Measurements from ENCODE around the gene COQ9.
A peak's percentile ranks its signal among the peaks of the same experiment; 100 is the strongest.
"Not testable (repeated sequence)": the region's sequence is repeated elsewhere in the genome, so short reads cannot be mapped to it uniquely, and the experiment has no call there.

Gene COQ9

DNA sequence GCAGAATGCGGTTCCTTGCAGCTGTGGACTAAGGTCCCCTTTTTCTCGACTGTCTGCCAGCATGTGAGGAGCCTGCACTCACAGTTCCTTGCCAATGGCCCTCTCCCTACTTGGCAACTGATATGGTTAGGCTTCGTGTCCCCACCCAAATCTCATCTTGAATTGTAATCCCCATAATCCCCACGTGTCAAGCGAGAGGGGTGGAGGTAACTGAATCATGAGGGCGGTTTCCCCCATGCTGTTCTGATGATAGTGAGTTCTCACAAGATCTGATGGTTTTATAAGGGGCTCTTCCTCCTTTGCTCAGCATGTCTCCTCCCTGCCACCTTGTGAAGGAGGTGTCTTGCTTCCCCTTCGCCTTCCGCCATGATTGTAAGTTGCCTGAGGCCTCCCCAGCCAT is 20.0 kb upstream of the COQ9 start:
- DNase-seq: no peak

DNA sequence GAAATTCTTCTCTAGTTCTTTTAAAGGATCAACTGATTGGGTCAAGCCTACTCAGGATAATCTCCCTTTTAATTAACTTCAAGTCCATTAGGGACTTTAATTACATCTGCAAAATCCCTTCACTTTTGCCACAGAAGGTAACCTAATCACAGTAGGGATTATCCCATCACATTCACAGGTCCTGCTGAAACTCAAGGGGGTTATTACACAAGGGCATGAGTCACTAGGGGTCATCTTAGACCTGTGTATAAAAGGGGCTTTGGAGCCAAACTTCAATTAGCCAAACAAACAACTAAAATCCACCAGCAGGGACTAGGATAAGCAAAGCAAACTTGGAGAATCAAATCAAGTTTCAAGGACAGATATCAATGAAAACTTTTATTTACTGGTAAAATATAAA is 19.5 kb upstream of the COQ9 start:
- DNase-seq: no peak

DNA sequence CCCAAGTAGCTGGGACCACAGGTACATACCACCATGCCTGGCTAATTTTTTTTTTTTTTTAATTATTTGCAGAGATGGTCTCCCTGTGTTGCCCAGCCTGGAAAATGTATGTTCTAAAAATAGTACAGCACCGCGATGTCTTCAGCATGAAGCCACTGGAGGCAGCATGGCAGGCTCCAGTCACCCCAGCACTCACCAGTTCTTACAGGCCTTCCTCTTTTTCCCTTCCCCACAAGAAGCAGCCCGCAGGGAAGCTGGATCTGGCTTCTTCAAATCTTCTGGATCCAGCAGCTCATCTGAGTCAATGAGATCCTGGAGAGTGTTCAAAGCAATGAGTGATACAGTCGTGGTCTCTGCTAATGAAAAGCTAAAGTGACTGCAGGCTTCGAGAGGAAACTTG is 16.3 kb upstream of the COQ9 start:
- DNase-seq: no peak

DNA sequence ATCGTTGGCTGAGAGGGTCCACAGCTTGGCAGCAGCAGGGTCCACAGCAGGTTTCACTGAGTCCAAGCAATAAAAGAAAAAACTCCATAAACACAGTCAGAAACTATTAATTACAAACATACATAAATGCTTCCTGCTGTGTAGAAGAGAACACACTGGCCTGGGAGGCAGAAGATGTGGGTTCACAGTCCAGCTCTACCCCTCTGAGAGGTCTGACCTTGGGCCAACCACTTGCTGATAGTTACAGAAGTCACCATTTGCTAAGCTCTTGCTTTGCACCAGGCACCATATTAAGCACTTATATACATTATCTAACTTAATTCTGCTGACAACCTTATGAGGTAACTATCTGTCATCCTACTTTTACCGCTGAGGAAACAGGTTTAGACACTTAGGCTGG is 14.8 kb upstream of the COQ9 start:
- no peak for DNase-seq

DNA sequence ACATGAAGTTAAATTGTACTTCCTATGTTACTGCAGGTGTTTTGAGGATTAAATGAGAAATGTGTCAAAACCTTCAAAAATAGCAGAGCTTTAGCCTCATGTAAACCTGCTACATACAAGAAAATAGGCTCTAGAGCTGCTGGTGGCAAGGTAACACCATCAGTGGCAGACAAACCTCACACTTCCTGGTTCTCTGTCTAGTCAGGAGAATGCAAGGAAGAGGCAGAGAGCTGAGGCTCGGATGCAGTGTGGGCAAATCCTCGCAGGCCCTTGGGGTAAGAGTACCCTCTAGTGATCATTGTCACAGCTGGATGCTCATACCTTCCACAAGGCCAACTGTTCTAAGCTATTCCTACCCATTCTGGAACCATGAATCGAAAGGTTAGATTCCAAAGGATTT is 14.3 kb upstream of the COQ9 start:
- no peak for DNase-seq

DNA sequence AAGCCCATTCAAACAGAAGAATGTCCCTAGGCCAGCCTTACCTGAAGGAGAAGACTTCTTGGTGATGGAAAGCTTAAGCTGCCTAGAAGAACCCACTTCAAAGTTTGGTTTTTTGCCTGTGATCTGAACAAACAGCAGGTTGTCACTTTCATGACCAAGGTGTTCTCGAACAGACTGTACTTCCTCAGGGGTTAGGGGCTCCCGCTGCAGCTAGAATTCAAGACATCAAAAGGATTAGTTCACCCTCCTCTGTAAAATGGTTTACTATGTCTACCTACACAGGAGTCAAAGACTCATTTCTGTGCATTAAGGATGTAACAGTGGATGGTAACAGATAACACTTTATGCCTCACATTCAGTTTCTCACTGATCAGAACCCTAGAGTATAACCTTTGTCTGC is 13.3 kb upstream of the COQ9 start:
- DNase-seq: no peak

DNA sequence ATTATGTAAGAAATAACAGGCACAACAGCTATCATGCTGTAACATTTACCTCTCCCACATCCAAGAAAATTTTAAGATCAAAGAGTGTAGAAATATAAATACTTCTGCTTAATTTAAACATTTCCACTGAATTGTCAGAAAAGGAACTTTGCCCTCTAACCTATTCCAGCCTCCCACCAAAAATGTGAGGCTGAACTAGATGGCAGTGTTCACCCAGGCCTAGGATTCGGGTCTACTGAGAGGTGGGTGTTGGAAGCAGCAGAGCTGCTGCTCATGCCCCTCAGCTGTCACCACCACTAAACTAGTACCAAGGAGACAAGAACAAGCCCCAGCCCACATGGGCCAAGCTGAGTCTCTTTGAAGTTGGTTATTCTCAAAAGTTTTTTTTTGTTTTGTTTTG is 11.4 kb upstream of the COQ9 start:
- DNase-seq: no peak

DNA sequence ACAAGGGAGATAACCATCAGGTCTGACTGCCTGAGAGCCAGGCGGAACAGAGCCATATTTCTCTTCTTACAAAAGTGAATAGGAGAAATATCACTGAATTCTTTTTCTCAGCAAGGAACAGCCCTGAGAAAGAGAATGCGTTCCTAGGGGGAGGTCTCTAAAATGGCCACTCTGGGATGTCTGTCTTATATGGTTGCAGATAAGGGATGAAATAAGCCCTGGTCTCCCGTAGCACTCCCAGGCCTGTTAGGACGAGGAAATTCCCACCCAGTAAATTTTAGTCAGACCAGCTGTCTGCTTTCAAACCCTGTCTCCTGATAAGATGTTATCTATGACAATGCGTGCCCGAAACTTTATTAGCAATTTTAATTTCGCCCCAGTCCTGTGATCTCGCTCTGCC is 7.3 kb upstream of the COQ9 start:
- DNase-seq: not testable (repeated sequence)

DNA sequence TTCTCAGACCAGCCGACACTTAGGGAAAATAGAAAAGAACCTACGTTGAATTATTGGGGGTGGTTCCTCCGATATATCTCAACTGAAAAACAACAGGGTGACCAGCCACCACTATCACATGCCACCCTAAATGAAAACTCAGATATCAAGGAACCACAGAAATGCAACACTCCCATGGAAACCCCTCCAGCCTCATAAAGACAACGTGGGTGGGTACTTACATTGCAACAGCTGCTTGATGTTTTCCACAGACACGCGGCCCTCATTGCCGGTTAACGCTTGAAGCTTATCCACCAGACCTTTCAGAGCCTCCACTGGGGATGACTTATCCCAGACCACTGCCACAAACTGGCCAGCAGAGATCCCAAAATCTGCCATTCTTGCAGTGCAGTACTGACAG is 6.7 kb upstream of the COQ9 start:
- not testable (repeated sequence) for DNase-seq

DNA sequence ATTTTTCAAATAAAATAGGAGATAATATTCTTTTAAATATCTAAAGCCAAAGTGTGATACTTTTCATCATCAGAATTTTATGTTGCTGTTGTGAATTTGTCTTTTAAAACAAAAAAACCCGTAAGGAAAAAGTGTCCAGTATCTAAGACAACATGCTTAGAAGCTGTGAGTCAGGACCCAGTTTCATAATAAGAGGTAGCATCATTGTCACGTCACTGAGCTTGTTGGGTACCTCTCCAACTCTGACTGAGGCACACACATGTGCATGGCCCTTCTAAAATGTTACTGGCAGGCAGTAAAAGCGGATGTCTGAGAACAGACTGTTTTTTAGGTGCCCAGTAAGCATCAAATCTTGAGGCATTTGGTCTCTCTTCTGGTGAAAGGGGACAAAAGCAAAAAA is 2.6 kb upstream of the COQ9 start:
- DNase-seq: no peak

DNA sequence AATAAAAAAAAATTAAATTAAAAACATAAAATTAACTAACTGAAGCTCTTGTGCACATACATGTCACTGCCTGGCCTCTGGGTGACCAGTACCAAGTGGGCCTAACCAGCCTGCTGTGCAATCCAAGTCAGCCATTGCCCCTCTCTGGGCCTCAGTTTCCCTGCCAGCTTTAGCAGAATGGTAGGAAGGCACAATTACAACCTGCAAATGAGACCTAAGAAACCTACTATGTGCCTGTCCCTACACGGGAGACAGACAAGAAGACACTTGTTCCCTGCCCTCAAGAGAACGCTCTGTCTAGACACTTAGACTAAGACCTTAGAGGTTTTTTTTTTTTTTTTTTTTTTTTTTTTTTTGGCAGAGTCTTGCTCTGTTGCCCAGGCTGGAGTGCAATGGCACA is 1.8 kb upstream of the COQ9 start:
- DNase-seq: no peak

DNA sequence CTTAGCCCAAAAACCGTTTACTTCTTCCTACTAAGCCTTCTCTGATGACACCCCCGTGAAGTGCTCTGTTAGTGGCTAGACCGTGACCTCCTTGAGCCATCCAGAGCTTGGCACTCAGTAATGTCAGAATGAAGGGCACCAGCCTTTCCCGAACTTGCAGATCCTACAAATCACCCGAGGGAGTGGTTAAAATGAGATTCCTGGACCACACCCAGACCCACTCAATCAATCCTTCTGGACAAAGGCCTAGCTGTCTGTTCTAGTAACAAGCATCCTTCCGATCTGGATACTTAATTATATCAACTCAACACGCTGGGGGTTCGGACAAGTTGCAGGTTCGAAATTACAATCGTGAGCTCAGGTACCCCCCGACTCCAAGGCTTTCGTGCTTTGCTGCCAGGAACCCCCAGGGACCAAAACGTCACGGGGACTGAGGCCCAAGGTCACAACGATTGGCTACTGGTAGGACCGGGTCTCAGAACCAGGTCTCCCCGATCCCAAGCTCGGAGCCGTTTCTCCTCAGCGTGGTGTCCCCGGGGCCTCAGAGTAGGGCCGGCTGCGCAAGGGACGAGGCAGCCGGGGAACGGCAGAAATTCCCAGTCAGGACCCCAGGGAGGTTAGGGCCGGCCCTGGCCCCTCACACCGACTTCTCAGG is 621 bp upstream of the COQ9 start:
- DNase-seq: no peak

DNA sequence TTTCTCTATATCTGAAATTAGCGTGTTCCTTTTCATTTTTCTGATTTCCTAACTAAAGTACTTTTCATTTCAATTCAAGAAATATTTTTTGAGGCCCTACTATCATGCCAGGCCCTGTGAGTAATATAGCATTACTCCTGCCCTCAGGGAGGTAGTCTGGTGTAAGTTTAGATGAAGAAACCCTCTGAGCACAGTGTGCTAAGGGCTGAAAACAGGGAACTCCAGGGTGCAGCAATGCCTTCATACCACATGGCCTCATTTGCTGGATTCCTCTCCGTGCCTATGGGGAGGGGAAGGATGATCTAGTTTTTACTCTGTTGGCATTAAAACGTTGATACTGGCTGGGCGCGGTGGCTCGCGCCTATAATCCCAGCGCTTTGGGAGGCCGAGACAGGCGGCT is 4.7 kb downstream of the COQ9 start:
- no peak for DNase-seq

DNA sequence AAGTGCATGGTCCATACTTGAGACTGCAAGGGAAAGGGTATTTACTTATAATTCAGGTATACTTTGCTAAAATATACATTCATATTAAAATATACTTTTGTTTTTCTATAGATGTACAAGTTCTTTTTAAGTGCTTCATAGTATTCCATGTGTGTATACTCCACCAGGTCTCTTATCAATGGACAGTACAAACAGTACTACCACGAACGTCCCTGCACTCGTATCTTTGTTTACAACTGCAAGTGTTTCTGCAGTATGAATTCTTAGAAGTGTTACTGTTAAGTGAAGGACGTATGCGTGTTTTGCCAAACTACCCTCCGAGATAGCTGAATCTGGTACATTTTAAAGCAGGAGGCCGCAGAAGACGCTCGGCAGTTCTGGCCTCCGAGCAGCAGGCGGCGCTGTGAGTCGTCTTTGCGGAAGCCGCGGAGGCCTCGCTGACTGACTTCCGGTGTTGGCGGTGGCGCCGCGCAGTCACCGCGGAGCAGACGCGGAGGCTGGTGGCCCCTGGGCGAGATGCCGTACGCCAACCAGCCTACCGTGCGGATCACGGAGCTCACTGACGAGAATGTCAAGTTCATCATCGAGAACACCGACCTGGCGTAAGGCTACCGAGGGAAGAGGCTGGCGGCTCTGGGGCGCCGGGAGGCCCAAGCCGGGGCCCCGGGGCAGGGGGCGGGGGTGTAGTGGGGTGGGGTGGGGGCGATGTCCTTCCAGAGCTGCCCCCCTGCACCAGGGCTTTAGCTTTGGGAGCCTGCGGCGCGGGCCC is 15.1 kb downstream of the COQ9 start, which contains the start of gene POLR2C:
POLR2C (plus strand) TSS at position 471 of the 769 bp plus-strand sequence; CDS start at position 517, 46 bp downstream.
- DNase-seq: peak; percentile 87

DNA sequence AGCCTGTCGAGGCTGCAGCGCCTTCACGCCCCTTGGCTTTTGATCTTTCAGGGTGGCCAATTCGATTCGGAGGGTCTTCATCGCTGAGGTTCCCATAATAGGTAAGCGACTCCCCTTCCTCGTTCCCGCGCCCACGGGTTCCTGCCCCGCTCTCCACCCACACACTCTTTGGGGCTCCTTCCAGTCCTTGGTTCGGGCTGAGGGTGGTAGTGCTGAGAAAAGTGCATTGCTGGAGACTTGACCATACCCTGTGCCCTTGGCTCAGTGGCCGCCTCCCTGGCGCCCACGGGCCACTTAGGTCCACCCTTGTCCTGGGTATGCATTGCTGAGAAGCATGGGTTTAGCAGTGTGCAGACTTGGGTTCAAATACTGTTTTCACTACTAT is 15.7 kb downstream of the COQ9 start:
- DNase-seq: no peak

DNA sequence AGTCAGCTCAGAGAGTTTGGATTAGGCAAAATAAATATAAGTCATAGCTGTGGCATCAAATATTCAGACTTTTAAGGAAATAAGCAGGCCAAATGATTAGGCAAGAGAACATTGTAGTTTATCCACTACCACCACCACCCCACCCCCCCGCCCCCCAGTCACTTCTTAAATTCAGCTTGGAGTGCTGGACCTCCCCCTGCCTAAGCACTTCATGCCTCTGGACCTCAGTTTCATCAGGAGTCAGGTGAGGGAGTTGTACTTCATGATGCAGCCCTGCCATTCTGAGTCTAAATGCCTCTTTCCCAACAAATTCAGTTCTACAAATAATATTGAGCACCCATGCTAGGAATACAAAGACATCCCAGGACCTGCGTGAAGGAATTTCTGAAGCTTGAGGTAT is 17.2 kb downstream of the COQ9 start:
- no peak for DNase-seq

DNA sequence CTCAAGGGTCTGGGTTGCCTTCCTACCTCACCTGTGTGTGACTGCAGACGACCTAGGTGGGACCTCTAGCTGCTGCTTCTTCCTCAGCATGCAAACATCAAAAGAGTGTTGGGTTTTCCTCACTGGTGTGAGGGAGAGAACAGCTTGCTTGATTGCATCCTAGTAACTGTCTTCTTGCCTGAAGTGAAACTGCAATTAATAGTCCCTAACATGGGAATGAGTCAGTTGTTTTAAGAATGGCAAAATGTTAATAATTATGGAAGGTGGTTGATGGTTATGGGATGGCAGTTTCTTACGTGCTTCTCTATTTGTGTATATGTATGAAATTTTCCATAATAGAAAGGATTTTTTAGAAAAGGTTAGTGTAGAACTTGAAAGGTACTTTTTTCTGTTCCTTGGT is 21.1 kb downstream of the COQ9 start:
- DNase-seq: no peak

DNA sequence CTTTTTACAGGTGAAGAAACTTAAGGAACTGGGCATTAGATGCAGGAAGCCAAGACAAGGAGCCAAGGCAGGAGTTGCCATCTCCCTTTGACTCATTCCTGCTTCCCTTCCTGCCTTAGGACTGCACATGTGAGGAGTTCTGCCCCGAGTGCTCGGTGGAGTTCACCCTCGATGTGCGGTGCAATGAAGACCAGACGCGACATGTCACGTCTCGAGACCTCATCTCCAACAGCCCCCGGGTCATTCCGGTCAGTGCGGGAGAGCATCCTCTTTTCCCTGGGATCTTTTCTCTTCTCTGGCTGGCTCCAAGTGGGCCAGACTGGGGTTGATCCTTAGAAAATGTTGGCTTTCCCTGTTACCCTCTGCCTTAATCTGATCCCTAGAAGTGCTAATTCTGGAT is 21.8 kb downstream of the COQ9 start:
- no peak for DNase-seq

DNA sequence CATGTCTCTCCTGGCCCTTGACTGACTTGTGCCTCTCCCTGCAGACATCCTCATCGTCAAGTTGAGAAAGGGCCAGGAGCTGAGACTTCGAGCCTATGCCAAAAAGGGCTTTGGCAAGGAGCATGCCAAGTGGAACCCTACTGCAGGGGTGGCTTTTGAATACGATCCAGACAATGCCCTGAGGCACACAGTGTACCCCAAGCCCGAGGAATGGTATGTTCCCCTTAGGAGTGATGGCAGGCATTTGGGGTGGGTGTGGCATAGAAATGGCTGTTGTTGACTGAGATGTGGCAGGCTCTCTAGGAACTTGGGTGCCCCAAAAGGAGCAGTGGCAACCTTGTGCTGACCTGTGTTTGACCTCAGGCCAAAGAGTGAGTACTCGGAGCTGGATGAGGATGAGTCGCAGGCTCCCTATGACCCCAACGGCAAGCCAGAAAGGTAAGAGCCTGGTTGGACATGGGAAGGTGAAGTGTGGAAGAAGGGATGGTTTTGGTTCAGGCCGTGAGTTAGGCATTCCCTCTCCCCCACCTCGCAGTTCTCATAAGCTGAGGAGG is 22.7 kb downstream of the COQ9 start:
- no peak for DNase-seq

DNA sequence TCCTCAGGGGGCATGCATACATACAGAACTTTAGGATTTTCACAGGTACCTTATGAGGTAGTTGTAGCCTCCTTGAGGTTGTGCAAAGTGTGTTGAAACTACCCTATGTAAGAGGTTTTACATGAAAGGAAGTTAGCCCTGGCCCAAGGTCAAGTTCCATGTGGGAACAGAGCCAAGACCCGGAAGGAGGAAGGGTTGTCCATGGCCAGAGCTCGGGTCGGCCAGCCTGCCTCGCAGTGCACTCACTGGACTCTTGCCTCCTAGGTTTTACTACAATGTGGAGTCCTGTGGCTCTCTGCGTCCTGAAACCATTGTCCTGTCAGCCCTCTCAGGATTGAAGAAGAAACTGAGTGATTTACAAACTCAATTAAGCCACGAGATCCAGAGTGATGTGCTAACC is 23.4 kb downstream of the COQ9 start:
- no peak for DNase-seq

DNA sequence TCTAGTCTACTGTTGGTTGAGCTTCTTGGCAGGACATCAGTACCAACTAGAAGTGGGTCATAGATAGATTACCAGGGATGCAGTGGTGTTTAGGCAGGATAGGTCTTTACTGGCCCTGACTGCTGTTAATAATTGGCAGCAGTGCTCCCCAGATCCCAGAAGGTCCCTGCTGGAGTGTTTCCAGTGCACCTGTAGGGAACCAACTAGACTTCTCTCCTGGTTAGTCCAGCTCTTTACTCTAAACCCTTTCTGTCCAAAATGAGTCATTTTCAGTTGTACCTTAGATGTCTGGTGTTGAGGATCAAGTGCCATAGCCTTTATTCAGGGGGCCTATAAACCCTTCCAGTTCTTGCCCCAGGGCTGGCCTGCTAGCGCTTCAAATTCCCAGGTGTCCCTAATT is 23.9 kb downstream of the COQ9 start:
- no peak for DNase-seq

DNA sequence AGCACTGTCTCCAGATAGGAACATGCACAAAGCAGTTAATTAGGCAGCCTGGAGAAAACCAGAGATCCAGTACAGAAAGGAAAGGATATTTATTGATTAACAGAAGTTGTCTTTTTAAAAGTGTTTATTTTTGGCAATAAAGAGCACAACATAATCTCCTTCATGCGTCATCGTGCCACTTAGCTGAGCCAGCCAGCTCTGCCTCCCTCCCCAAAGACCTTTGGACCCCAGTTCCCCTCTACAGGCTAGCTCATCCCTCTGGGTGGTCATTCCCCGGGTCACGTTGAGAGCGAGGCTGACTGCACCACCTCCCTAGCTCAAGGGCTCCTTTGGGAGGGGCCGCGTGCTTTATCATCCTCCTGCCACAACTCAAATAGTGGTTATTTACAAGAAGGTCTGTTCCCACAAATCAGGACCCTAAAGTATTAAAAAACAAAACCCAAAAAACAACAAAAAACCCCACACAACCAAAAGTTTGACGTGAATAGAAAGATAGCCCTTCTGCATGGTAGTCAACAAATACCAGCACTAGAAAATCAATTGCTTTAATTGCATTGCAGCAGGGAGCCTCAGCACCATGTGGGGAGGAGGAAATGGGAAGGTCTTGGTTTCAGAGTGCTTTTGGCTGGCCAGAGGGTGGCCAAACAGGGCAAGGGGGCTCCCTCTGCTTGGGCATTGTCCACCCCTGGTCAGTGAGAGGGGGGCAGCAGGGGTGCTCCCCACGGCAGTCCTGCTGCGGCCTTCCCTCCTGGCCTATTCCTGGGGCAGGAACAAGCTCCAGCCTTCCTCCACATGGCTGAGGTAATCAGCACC is 24.8 kb downstream of the COQ9 start:
- DNase-seq: no peak

DNA sequence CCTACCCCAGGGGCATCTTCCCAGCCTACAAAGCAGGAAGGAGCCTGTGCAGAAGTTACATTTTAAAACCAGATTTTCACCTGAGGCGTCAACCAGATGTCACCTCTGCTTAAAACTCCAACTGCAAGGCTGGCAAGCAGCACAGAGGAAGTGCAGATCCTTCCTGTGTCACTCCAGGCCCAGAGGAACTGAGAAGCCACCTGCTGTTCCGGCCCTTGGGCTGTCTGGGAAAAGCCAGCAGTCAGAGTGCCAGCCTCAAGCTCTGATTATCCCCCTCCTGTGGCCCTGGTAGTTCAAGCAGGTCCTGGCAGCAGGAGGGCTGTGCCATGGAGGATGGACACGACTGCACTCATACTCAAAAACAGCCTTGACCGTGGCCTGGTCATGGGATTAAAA is 25.4 kb downstream of the COQ9 start:
- DNase-seq: no peak

Measured in central memory CD4-positive, alpha-beta T cell (primary cell).